ENCODE measurements around the gene ANKRD34C.

DNA sequence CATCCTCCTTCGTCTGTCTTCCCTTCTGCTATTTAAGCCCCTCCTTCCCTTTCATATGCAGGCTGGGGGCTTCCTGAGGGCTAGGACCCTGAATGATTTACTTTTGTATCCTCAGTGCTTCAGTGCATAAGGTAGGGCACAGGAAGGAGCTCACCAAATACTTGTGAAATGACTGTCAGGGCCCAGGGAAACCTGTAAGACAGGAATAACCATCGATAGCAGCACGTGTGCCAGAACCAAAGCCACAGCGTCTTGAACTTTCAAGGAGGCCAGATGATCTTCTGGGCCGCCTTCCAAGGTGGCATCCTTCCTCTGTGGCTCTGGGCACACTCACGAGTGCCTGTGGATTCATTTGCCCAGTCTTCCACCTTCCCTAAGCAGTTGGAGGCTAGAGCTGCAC is 32.3 kb downstream of the ANKRD34C start:
- TF ChIP-seq, protein P1, sequence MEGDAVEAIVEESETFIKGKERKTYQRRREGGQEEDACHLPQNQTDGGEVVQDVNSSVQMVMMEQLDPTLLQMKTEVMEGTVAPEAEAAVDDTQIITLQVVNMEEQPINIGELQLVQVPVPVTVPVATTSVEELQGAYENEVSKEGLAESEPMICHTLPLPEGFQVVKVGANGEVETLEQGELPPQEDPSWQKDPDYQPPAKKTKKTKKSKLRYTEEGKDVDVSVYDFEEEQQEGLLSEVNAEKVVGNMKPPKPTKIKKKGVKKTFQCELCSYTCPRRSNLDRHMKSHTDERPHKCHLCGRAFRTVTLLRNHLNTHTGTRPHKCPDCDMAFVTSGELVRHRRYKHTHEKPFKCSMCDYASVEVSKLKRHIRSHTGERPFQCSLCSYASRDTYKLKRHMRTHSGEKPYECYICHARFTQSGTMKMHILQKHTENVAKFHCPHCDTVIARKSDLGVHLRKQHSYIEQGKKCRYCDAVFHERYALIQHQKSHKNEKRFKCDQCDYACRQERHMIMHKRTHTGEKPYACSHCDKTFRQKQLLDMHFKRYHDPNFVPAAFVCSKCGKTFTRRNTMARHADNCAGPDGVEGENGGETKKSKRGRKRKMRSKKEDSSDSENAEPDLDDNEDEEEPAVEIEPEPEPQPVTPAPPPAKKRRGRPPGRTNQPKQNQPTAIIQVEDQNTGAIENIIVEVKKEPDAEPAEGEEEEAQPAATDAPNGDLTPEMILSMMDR (conservative IDR thresholded peaks at IDR 0.05; ENCODE audit: low read length): no peak
- no peak for TF ChIP-seq EZH2phosphoT487 (IDR thresholded peaks at IDR 0.05; ENCODE audit: borderline replicate concordance)

Data from Loucy (cell line).